ENCODE data around the gene PHRF1. TPM values are rescaled to one million over a fixed set of nuclear protein-coding genes. Genes with fewer than 3 reads are reported as not detected.

Gene PHRF1
- total RNA-seq, 1 experiment from 2014 or later, result 48.9 TPM

- Histone ChIP-seq H2BK5ac (ENCODE audit: insufficient read length, low read length) (no peak overlapping the region), H3K79me2 (ENCODE audit: insufficient read depth, low read length) (no peaks in the 10 kb centered on the region), H2BK20ac (ENCODE audit: low read depth, low read length, poor library complexity, severe bottlenecking) (no peak overlapping the region), H3K27me3 (ENCODE audit: insufficient read depth, low read length) (no peaks in the 10 kb centered on the region), H2AK5ac (ENCODE audit: insufficient read length, low read length) (no peak overlapping the region), H3T11ph (ENCODE audit: low read length) (no peak overlapping the region), H3K14ac (ENCODE audit: insufficient read depth, low read length) (peak overlapping the region; percentile 38; the same call in 1 of the 2 replicates), H3K79me1 (ENCODE audit: insufficient read depth, low read depth, low read length, poor library complexity, severe bottlenecking) (no peaks in the 10 kb centered on the region), H3K4me1 (ENCODE audit: insufficient read depth, low read length) (no peaks in the 10 kb centered on the region), H2AFZ (ENCODE audit: low read length) (no peak overlapping the region), H3K23ac (ENCODE audit: insufficient read length, low read depth, low read length) (no peak overlapping the region), H3K23me2 (ENCODE audit: insufficient read length, low read depth, low read length, poor library complexity, severe bottlenecking) (peaks cover 19% of the 10 kb centered on the region), H3K9ac (ENCODE audit: extremely low read depth, insufficient read length, low read length) (no peak overlapping the region), H3K4me2 (ENCODE audit: insufficient read depth, insufficient read length, low read length) (peak overlapping the region; percentile 18), H3K18ac (ENCODE audit: insufficient read length, low read depth, low read length) (peak overlapping the region; percentile 6), H3K56ac (ENCODE audit: insufficient read length, low read depth, low read length) (no peak overlapping the region), H4K5ac (ENCODE audit: insufficient read length, low read depth, low read length) (no peak overlapping the region), H4K8ac (replicated peaks; ENCODE audit: insufficient read length, low read depth, low read length) (no peak overlapping the region), H4K20me1 (ENCODE audit: control insufficient read depth, insufficient read depth, insufficient read length) (no peaks in the 10 kb centered on the region), H4K91ac (ENCODE audit: insufficient read length, low read depth, low read length) (no peak overlapping the region), H3K27ac (ENCODE audit: insufficient read length, low read depth, low read length) (no peak overlapping the region), H2BK15ac (ENCODE audit: low read depth, low read length) (no peak overlapping the region), H2BK12ac (ENCODE audit: insufficient read length, low read depth, low read length) (no peak overlapping the region), H3K9me3 (ENCODE audit: control insufficient read depth, low read depth, low read length) (no peaks in the 10 kb centered on the region), H3K4ac (ENCODE audit: low read depth, low read length) (no peak overlapping the region), H2BK120ac (ENCODE audit: low read depth, low read length, poor library complexity, severe bottlenecking) (no peak overlapping the region)
- peaks cover 6 to 11% of the 10 kb centered on the region in 2 experiments; a peak in 2 of 4 replicates for H3K4me1 Mint-ChIP-seq
- no peak overlapping the region for H3K27ac Mint-ChIP-seq
- H3K4me3 Mint-ChIP-seq, result peak overlapping the region; percentile 43 to 66; a peak in 4 of 5 replicates
- H3K27me3 Mint-ChIP-seq (ENCODE audit: low read depth), result peaks cover 16% of the 10 kb centered on the region
- TF ChIP-seq CTCF (conservative IDR thresholded peaks at IDR 0.05), result no peak
- no CpG with 5 or more reads among the region's 19 CpGs for WGBS (ENCODE audit: extremely low coverage, insufficient read length, low lambda C conversion rate)
- no peak for DNase-seq
- H3K9me3 Mint-ChIP-seq, result peaks cover 0 to 4% of the 10 kb centered on the region in 2 experiments; a peak in 2 of 5 replicates
- H3K36me3 Mint-ChIP-seq (ENCODE audit: insufficient read depth in 1 of 3, low read depth in 3 of 3), result peaks cover 4 to 15% (median 6%) of the 10 kb centered on the region in 3 experiments; a peak in 6 of 7 replicates
These were observed 38.4 kb upstream of the PHRF1 start for GRCh38 chr11:537622-538430.
